HTR-8/SVneo (cell line): ENCODE data around the gene SCARB1.

ENCODE experiments used
- DNase-seq: peaks from one replicate; pipeline ENCODE4 v3.0.0; 2011; ENCODE audit warnings: low spot score, mixed read lengths; ENCODE audit not compliant: insufficient read length
- FAIRE-seq: peaks from 2 replicates; lab custom pipeline; 2011; peaks lifted over from hg19 to GRCh38; lab: Jason Lieb, UNC

Gene SCARB1

GRCh38 chr12:124739953-124740561 is 123.6 kb downstream of the SCARB1 start:
- FAIRE-seq (no peak), DNase-seq (no peak)

- FAIRE-seq (no peak), DNase-seq (no peak)
Measured at GRCh38 chr12:124738636-124739467, 124.8 kb downstream of the SCARB1 start.

- FAIRE-seq (no peak), DNase-seq (no peak)
Measured at GRCh38 chr12:124737772-124738635, 125.7 kb downstream of the SCARB1 start.

- FAIRE-seq (no peak), DNase-seq (no peak)
Measured at GRCh38 chr12:124737040-124737419, 126.6 kb downstream of the SCARB1 start.

GRCh38 chr12:124736115-124737039 is 127.3 kb downstream of the SCARB1 start:
- DNase-seq (no peak), FAIRE-seq (peak; percentile 38)

GRCh38 chr12:124734224-124734788 is 129.4 kb downstream of the SCARB1 start:
- FAIRE-seq (no peak), DNase-seq (no peak)

- DNase-seq (no peak), FAIRE-seq (no peak)
Measured at GRCh38 chr12:124733086-124733485, 130.6 kb downstream of the SCARB1 start.

- FAIRE-seq, result no peak
- DNase-seq, result no peak
Measured at GRCh38 chr12:124732275-124733075, 131.2 kb downstream of the SCARB1 start.

GRCh38 chr12:124731869-124732268 is 131.8 kb downstream of the SCARB1 start:
- FAIRE-seq (no peak), DNase-seq (no peak)

GRCh38 chr12:124730455-124730932 is 133.2 kb downstream of the SCARB1 start:
- DNase-seq (no peak), FAIRE-seq (no peak)

GRCh38 chr12:124727922-124728321 is 135.7 kb downstream of the SCARB1 start:
- DNase-seq (no peak), FAIRE-seq (no peak)

GRCh38 chr12:124727264-124727800 is 136.3 kb downstream of the SCARB1 start:
- FAIRE-seq (peak; percentile 79), DNase-seq (peak; percentile 58)
